GM19023 (cell line): ENCODE results near the gene CCL5.

Experiments
- ATAC-seq: cut with Tn5 transposase; IDR thresholded peaks from one replicate; pipeline ENCODE4 v1.9.1; 2021; ENCODE audit warnings: mild to moderate bottlenecking, moderate library complexity; ENCODE audit not compliant: unreplicated experiment

CCL5 gene

DNA sequence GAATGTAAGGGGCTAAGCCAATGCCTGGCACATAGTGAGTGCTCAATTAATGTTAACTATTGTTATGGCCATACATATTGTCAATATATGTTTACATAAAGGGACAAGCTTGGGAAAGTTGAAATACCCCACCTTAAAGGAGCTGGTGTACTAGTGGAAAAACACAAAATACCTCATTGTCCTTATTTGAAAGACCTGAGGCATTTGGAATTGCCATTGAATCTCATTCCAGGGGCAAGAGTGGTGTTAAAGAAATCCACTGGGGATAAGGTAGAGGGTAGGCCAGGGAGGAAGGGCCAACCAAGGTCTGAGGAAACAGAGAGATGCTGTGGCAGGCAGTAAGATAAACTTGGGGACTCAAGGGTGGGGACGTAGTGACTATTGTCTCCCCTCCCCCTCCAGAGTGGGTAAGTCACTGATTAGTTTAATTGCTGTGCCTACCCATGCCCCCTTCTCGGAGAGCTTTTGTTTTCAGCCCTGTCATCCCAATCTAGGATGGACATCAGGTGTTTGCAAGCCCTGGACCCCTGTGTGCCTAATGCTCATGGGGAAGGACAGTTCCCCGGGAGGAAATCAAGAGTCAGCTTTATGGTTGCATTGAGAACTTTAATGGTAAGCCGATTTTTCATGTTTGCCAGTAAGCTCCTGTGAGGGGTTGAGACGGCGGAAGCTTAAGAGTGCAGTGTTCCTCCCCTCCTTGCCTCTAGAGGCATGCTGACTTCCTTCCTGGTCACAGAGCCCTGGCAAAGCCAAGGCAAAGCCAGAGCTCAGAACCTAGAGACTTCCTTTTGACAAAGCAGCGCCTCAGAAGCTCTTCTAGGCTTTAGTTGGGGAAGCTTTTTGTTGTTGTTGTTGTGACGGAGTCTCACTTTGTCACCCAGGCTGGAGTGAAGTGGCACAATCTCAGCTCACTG, 9.0 kb downstream of the CCL5 start:
- ATAC-seq: no peak

GRCh38 chr17:35868737-35869136, 11.4 kb downstream of the CCL5 start, which contains the start of gene HEATR9:
Gene HEATR9, minus strand, starts transcription at chr17:35868891. Its CDS starts 149 bp downstream, at chr17:35868742.
- no peak for ATAC-seq

DNA sequence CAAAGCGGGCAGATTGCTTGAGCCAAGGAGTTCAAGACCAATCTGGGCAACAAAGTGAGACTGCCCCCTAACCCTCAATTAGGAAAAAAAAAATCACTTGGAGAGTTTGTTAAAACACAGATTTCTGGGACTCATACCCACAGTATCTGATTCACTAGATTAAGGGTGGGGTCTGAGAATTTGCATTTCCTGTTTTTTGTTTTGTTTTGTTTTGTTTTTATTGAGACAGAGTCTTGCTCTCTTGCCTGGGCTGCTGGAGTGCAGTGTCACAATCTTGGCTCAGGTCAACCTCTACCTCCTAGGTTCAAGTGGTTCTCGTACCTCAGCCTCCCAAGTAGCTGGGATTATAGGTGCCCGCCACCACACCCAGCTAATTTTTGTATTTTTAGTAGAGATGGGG, 12.6 kb downstream of the CCL5 start:
- ATAC-seq: no peak

DNA sequence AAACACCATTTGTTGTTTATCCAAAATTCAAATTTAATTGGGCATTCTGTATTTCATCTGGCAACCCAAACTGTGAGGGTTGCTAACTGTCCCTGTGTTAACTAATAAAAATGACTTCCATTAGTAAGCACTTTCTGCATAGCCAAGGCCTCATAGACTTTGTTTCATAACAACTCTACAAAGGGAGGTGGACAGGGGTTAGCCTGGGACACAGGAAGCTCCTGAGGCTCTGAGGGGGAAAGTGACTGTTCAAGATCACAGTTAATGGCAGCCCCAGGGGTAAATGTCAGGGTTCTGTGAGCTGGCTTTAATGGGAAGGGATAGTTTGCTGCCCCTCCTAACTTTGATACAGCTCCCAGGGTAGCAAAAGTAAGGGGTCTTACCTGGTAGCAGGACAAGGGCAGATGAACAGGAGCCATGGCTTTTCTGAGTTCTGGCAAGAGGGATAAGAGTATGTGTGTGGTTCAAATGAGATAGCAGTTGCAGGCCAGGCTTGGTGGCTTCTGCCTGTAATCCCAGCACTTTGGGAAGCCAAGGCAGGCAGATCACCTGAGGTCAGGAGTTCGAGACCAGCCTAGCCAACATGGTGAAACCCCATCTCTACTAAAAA, 13.7 kb downstream of the CCL5 start:
- ATAC-seq: no peak

DNA sequence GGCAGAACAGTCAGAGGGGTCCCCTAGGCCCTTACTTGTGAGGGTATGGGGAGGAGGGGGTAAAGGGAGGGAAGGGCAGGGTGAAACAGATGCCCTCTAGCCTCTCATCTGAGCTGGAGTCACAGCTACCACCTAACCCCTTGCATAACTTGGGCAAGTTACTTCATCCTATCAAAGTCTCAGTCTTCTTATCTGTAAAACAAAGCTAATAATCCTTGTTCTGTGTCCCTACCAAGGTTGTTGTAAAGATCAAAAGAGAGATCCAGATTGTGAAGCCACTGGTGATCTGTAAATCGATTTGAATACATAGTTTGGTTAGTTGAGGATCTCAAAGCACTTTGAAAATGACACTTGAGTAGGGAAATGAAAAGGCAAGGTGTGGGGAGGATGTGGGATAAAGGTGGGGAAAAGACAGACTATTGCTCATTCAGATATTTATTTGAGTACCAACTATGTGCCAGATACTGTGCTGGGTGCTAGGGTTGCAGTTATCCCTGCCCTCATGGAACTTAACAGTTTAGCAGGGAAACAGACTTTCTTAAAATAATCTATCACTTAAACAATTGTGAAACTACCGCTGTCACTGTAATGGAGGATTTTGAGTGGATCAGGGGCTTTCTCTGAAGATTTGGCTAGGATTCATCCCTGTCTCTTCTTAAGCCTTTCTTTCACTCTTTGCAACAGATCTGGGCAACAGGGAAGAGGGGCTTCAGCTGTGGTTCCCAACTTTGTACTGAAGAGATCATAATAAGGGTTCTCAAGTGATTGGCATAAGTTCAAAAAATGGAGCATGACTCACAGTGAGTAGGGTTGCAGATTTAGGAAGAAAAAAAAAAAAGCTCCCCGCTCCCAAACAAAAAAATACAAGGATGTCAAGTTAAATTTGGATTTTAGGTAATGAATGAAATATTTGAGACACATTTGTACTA, 14.5 kb downstream of the CCL5 start:
- ATAC-seq: no peak

DNA sequence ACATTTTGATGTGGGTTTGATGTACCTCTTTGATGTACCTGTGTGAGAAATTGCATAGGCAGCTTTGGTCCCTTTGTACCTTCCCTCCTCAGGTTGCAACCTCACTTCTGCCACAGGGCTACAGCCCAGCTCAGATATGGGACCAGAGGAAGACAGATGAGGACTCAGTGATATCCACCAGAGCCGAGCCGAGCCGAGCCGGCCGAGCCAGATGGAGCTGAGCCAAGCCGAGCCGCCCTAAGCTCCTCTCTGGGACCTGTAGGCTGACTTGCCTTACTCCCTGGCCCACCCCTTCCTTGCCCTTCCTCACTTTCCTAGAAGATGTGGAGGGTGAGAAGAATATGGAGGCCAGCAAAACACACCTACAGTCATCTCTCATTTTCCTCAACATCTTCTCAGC, 15.3 kb downstream of the CCL5 start:
- ATAC-seq: no peak

DNA sequence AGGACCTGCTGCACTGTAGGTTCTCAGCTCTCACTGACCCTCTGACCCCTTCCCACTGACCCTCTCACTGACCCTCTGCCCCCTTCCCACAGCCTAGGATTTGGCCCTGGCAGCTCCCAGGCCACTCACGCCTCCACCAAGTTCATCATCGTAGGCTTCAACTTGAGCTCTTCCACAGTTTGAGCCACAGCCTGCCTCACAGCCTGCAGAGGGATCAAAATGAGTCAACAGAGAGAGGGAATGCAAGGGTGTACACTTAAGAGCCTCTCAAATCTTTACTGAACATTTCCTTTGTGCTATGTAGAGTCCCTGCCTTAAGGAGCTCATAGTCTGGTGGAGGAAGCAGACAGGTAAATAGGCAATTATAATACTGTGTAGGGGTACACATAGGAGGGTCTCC, 23.6 kb downstream of the CCL5 start:
- ATAC-seq: no peak

GRCh38 chr17:35855965-35856364, 24.2 kb downstream of the CCL5 start:
- ATAC-seq: no peak

DNA sequence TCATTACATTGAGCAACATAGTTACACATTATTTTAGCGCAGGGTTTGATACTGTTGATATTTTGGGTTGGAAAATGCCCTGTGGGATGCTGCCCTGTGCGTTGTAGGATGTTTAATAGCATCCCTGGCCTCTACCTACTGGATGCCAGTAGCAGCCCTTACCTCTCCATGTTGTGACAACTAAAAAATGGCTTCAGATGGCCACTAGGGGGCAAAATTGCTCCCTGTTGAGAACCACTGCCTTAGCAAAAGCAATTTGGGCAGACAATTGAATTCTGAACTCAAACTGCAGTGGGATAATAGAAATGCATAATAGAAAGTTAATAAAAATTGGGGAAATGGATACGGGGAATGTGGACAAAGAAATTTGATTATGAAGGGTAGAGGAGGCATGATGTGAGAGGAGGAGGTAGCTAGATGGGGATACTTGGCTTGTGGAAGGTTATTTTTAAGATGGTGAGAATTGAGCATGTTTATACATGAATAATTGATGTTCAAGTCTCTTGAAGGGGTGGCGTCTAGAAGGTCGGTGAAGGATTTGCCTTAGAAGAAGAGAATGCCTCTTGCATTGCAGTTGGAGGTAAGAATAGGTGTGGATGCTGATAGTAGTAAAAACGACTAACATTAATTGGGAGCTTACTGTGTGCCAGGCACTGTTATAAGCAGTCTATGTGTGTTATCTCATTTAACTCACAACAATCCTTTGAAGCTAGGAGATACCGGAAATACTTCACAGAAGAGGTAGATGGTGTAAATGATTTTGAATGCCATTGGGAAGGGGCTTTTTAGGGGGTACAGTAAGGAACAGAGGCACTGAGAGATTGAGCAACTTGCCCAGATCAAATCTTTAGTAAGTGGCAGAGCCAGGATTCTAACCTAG, 30.5 kb downstream of the CCL5 start:
- no peak for ATAC-seq

DNA sequence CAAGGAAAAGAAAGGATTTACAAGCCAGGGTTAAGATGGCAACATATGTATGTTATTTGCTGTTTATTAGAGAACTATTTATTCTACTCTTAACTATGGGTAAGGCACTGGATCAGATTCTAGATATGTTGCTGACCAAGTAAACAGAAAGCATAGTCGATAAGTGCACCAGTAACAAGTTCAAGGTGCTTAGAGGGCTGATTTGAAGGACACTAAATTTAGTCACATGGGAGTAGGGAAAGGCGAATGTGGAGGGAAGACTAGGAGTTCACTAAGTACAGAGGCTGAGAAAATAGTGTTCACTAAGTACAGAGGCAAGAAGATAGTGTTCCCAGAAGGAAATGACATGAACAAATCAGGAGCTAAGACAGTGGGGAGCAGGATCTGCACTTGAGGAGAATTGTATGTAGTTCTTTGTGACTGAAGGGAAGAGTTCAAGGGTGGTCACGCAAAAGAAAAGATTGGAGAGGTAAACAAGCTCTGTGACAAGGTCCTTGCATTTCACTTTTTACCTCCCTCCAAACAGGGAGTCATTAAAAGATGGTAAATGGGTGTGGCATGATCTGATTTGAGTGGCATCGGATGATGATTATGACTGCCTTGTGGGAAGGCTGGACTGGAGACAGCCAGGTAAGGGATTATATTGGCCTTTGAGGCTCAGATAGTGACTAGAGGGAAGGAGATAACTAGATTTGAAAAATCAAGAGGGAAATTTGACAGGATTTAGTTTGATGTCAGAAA, 32.4 kb downstream of the CCL5 start:
- ATAC-seq: no peak

GRCh38 chr17:35847006-35847405, 33.2 kb downstream of the CCL5 start:
- ATAC-seq: no peak

- ATAC-seq: no peak
These were observed 33.9 kb downstream of the CCL5 start for GRCh38 chr17:35846055-35846809.

GRCh38 chr17:35844547-35844946, 35.6 kb downstream of the CCL5 start:
- ATAC-seq: no peak

GRCh38 chr17:35843698-35844097, 36.5 kb downstream of the CCL5 start:
- no peak for ATAC-seq

GRCh38 chr17:35842239-35842638, 37.9 kb downstream of the CCL5 start:
- ATAC-seq: no peak

DNA sequence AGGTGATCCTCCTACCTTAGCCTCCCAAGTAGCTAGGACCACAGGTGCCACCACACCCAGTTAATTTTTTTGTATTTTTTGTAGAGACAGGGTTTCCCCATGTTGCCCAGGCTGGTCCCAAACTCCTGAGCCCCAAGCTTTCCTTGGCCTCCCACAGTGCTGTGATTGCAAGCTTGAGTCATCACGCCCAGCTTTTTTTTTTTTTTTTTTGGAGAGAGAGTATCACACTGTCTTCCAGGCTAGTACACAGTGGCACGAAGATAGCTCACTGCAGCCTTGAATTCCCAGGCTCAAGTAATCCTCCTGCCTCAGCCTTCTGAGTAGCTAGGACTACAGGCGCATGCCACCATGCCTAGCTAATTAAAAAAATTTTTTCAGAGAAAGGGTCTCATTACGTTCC, 38.7 kb downstream of the CCL5 start:
- ATAC-seq: no peak

DNA sequence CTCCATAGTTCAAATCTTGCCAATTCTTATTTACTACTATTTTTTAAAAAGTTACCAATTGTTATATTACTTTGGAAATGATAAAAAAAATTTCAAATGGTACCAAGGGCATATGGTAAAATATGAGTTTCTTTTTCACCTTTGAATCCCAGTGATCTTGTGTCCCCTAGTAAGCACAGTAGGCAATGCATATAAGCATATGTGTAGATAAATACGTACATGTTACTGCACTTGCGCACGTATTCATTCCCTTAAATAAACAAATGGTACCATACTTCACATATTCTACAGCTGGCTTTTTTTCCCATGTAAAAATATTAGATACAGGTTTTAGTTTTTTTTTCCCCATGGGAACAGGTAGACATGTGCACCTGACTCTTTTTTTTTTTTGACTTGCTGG, 39.1 kb downstream of the CCL5 start:
- no peak for ATAC-seq

GRCh38 chr17:35825206-35825605, 55.0 kb downstream of the CCL5 start:
- no peak for ATAC-seq
